Esophagus (tissue), 2 donors: ENCODE measurements around the gene GGA1. TPM values are rescaled to one million over a fixed set of nuclear protein-coding genes. Genes with fewer than 3 reads are reported as not detected.
"Not testable (repeated sequence)": the region's sequence is repeated elsewhere in the genome, so short reads cannot be mapped to it uniquely, and the experiment has no call there.

Experiments used
- H3K27ac ChIP-seq, 2 donors: one replicate each; pipeline ENCODE4 v1.5.1; 2013; ENCODE audit warnings: low read depth in 2 of 2, mild to moderate bottlenecking in 2 of 2, inconsistent platforms in 1 of 2, low read length in 1 of 2, moderate library complexity in 1 of 2
- H3K27me3 ChIP-seq, 2 donors: one replicate each; pipeline ENCODE4 v1.6.1; 2013; ENCODE audit warnings: low read length in 2 of 2, control low read depth in 1 of 2, mild to moderate bottlenecking in 1 of 2; ENCODE audit not compliant: insufficient read depth in 2 of 2, control insufficient read depth in 1 of 2
- H3K36me3 ChIP-seq, 2 donors: one replicate each; pipeline ENCODE4 v1.6.1; 2013; ENCODE audit warnings: low read length in 1 of 2; ENCODE audit not compliant: control insufficient read depth in 2 of 2, insufficient read depth in 2 of 2
- H3K4me1 ChIP-seq, 2 donors: one replicate each; pipeline ENCODE4 v1.6.1; 2013; ENCODE audit warnings: low read length in 1 of 2; ENCODE audit not compliant: control insufficient read depth in 2 of 2, insufficient read depth in 2 of 2
- H3K4me3 ChIP-seq, 2 donors: one replicate each; pipeline ENCODE4 v1.5.1; 2013; ENCODE audit warnings: low read length in 2 of 2, mild to moderate bottlenecking in 2 of 2, low read depth in 1 of 2, moderate library complexity in 1 of 2
- H3K9me3 ChIP-seq, 2 donors: one replicate each; pipeline ENCODE4 v1.6.1; 2013; ENCODE audit warnings: mild to moderate bottlenecking in 2 of 2, low read depth in 1 of 2, low read length in 1 of 2, moderate library complexity in 1 of 2; ENCODE audit not compliant: control insufficient read depth in 2 of 2, insufficient read depth in 1 of 2
- WGBS, 2 donors: extraction: QIAGEN DNeasy Blood & Tissue Kit; methylation state at CpG; one replicate each; pipeline ENCODE4 v1.1.7; 2013; 5-methylcytosine and 5-hydroxymethylcytosine counted together
- polyA plus RNA-seq, 2 donors: library from polyadenylated mRNA; stranded (reverse); fragments of 200-250 nt; gene quantifications; one replicate each; pipeline ENCODE4 v1.2.3, GENCODE V29; 2013
- donor health status: healthy with polysubstance abuse.
- donor health status: Bipolar disorder and iron deficiency.

Gene GGA1
- polyA plus RNA-seq, 2 donors, result 34.2 to 55.6 TPM

DNA sequence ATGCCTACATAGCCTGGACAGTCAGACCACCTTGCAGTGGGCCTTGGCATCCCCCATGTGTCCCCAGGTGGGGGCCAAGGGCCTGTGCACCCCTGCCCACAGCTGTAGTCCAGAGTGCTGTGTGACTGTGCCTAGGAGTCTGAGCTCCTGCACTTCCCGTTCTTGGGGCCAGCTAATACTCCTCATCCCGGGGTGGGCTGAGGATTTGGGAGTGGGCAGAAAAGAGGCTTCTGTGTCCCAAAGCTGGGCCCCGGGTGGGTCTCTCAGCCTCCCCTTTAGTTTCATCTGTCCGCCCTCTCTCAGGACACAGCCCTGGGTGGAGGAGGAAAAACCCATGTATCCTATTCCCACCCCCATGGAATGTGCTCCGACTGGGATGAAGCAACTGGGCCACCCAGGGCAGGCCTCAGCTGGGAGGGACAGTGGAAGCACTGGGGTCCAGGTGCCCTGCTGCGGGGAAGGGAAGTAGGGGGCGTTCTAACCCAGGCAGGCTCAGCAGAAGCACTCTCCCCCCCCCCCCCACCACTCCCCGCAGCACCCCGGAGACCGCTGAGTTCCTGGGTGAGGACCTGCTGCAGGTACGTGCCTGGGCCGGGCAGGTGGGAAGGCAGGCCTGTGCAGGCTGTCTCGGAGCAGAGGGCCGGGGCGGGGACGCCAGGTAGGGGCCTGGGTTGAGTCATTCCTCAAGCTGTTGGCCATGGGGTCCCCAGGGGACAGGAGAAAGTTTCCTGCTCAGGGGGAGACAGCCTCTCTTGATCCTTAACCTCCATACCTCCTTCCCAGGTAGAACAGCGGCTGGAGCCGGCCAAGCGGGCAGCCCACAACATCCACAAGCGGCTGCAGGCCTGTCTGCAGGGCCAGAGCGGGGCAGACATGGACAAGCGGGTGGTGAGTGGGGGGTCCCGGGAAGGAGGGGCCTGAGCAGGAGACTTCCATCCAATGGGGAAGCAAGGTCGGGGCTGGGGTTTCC lies 32.2 kb downstream of the GGA1 start:
- H3K4me3 ChIP-seq, result peak overlapping the region; percentile 64 to 86
- H3K27ac ChIP-seq, result peak overlapping the region; percentile 85 to 94

DNA sequence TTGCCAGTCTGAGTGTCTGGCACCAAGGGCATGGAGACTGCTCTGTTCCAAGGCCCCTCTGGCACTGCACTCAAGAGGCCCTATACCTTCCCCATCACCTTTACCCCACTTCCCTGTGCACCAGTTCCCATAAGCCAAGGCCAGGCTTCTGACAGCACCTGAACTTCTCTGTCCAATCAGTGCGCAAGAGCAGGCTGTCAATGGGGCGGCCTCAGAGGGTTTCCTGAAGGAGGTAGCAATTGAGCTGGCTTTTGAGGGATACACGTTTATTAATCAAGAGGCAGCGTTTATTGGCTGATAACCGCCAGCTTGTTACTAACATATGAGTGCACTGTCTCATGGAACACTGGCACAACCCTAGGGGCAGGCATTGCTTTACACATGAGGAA lies 32.9 kb downstream of the GGA1 start:
- 67 to 73% methylated on average over 5 of the region's 5 CpGs for WGBS, 2 donors
- no peaks in the 10 kb centered on the region for H3K9me3 ChIP-seq
- H3K36me3 ChIP-seq, result peaks cover 0 to 25% of the 10 kb centered on the region in 2 donors
- peak overlapping the region; percentile 85 to 94 for H3K27ac ChIP-seq
- peak overlapping the region; percentile 64 to 86 for H3K4me3 ChIP-seq
- H3K4me1 ChIP-seq, result peaks cover 0 to 33% of the 10 kb centered on the region in 2 donors
- no peaks in the 10 kb centered on the region for H3K27me3 ChIP-seq

More for the DNA sequence above, 32.2 kb downstream of the GGA1 start:
- peaks cover 0 to 24% of the 10 kb centered on the region in 2 donors for H3K36me3 ChIP-seq
- no peaks in the 10 kb centered on the region for H3K9me3 ChIP-seq
- 47 to 51% methylated on average over 23 to 24 of the region's 24 CpGs for WGBS, 2 donors
- H3K27me3 ChIP-seq, result no peaks in the 10 kb centered on the region
- H3K4me1 ChIP-seq, result peaks cover 0 to 33% of the 10 kb centered on the region in 2 donors

DNA sequence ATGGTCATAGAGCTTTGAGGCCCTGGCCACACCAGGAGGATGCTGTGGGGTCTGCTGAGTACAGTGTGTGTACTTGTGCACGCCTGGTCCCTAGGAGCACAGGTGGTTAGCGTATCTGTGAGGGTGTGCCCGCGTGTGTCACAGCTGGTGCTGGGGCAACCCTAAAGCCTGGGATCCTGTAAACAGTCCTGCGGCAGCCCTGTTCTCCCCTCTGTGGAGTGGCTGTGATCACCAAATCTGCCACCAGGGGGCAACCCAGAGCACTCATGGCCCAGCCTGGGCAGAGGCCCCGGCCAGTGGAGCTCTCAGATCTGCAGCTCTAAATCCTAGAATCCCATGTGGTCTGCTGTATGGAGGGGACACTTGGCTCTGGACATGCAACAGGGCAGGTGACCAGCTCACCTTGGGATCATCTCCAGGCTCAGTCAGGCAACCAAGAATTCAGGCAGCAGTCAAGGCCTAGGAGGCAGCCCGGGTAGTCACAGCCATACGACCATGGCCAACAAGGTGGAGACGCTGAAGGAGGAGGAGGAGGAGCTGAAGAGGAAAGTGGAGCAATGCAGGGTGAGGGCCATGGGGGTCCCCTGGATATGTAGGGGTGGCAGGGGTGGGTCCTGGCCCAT lies 34.7 kb downstream of the GGA1 start:
- H3K27me3 ChIP-seq, result no peaks in the 10 kb centered on the region
- H3K4me1 ChIP-seq, result peaks cover 0 to 24% of the 10 kb centered on the region in 2 donors
- WGBS, 2 donors, result 22 to 23% methylated on average over 9 of the region's 9 CpGs
- H3K36me3 ChIP-seq, result peaks cover 0 to 33% of the 10 kb centered on the region in 2 donors
- H3K4me3 ChIP-seq, result no peak overlapping the region
- H3K27ac ChIP-seq, result peak overlapping the region in 1 of 2 donors; percentile 51
- H3K9me3 ChIP-seq, result no peaks in the 10 kb centered on the region

DNA sequence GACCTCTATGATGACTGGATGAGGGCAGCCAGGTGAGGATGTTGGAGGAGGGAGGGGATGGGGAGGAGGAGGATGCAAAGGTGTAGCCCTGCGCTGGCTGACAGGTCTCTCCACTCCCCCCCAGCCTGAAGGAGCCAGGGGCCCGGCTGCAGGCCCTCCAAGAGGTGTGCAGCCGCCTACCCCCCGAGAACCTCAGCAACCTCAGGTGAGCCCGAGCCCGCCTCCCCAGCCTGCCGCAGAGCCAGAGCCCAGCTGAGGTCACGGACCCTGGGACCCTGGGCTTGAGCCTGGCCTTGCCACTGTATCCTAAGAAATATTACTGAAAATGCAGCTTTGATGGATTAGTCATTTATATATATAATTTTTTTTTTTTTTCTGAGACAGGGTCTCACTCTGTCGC lies 38.7 kb downstream of the GGA1 start:
- Histone ChIP-seq H3K27me3 (no peaks in the 10 kb centered on the region), H3K4me3 (no peak overlapping the region), H3K4me1 (peaks cover 0 to 9% of the 10 kb centered on the region in 2 donors), H3K9me3 (no peaks in the 10 kb centered on the region), H3K36me3 (peaks cover 0 to 46% of the 10 kb centered on the region in 2 donors), H3K27ac (peak overlapping the region; percentile 13 to 85)
- 90 to 94% methylated on average over 8 to 9 of the region's 9 CpGs for WGBS, 2 donors

DNA sequence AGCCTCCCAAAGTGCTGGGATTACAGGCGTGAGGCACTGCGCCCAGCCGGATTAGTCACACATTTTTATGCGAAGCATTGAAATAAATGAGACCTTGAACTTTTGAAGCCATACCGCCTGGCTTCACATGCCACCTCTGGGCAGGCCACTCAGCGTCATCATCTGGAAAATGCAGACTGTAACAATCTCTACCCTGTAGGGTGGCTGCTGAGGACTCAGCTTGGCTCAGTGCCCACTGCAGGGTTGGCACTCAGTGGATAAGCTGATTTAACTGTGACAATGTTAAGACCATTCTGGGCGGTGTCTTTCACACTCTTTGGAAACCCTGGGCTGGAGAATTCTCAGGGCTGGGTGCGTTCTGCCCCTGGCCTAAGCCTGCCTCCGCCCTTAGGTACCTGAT lies 39.3 kb downstream of the GGA1 start:
- Histone ChIP-seq H3K36me3 (peaks cover 0 to 44% of the 10 kb centered on the region in 2 donors), H3K4me3 (no peak overlapping the region), H3K9me3 (no peaks in the 10 kb centered on the region), H3K27me3 (no peaks in the 10 kb centered on the region), H3K4me1 (peaks cover 0 to 8% of the 10 kb centered on the region in 2 donors), H3K27ac (peak overlapping the region; percentile 80 to 82)
- 50% methylated on average over 9 of the region's 9 CpGs for WGBS, 2 donors

DNA sequence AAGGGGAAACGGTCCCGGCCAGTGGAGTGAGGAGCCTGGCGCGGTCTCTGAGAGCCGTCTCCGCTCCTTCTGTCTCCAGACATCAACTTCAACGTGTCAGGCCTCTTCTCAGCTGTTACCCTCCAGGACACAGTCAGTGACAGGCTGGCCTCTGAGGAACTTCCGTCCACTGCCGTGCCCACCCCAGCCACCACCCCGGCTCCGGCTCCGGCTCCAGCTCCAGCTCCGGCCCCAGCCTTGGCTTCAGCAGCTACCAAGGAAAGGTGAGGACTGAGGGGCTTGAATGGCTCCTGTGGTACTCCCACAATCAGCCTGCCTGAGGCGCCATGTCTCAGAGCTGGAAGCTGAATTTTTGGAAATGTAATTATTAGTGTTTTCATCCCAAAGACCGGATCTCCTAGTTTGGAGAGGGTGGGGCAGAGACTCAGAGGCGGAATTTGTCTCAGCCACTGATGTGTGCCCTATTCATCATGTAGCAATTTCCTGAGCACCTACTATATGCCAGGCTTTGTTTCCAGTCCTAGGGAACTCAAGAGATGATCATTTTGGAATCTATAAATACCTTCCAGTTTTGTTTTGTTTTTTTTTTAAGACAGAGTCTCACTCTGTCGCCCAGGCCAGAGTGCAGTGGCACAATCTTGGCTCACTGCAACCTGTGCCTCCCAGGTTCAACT lies 42.0 kb downstream of the GGA1 start:
- H3K4me3 ChIP-seq, result no peak overlapping the region
- H3K27me3 ChIP-seq, result no peaks in the 10 kb centered on the region
- 94 to 96% methylated on average over 17 of the region's 17 CpGs for WGBS, 2 donors
- peaks cover 0 to 3% of the 10 kb centered on the region in 2 donors for H3K4me1 ChIP-seq
- H3K27ac ChIP-seq, result no peak overlapping the region
- no peaks in the 10 kb centered on the region for H3K9me3 ChIP-seq
- H3K36me3 ChIP-seq, result peaks cover 4 to 39% of the 10 kb centered on the region in 2 donors

DNA sequence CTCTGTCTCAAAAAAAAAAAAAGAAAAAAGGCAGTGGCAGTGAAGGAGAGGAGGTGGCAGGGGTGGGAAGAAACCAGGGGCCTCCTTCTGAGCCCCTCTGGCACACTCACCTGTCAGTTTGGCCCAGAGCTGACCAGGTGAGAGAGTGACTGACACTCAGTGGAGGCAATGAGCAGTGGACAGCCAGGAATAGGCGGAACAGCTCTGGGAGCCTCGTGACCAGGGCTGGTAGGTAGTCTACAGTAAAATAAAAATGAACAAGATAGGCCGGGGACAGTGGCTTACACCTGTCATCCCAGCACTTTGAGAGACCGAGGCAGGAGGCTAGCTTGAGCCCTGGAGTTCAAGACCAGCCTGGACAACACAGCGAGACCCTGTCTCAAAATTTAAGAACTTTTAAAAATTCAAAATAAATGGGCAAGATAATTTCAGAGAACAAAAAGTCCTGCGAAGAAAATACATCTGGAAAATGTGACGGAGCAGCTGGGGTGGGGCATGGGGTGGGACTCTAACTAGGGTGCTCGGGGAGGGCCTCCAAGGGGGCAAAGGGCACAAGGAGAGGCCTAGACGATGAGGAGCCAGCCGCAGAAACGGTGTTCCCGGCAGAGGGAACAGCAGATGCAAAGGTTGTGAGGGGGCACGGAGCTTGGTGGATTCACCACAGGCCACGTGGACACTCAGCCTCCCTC lies 46.1 kb downstream of the GGA1 start:
- Histone ChIP-seq H3K4me1 (peaks cover 0 to 7% of the 10 kb centered on the region in 2 donors), H3K4me3 (no peak overlapping the region), H3K36me3 (peaks cover 4 to 26% of the 10 kb centered on the region in 2 donors), H3K9me3 (no peaks in the 10 kb centered on the region), H3K27me3 (no peaks in the 10 kb centered on the region), H3K27ac (no peak overlapping the region)
- 81 to 89% methylated on average over 14 of the region's 14 CpGs for WGBS, 2 donors

DNA sequence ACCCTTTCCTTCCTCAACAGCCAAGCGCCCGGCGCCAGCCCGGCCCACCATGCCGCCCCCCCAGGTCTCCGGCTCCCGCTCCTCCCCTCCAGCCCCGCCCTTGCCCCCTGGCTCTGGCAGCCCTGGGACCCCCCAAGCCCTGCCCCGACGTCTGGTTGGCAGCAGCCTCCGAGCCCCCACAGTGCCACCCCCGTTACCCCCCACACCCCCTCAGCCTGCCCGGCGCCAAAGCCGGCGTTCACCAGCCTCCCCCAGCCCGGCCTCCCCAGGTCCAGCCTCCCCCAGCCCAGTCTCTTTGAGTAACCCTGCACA lies 46.6 kb downstream of the GGA1 start:
- Histone ChIP-seq H3K36me3 (peaks cover 4 to 22% of the 10 kb centered on the region in 2 donors), H3K27ac (no peak overlapping the region), H3K4me1 (peaks cover 0 to 10% of the 10 kb centered on the region in 2 donors), H3K4me3 (no peak overlapping the region), H3K9me3 (no peaks in the 10 kb centered on the region), H3K27me3 (no peaks in the 10 kb centered on the region)
- 73 to 84% methylated on average over 9 to 17 of the region's 17 CpGs for WGBS, 2 donors

DNA sequence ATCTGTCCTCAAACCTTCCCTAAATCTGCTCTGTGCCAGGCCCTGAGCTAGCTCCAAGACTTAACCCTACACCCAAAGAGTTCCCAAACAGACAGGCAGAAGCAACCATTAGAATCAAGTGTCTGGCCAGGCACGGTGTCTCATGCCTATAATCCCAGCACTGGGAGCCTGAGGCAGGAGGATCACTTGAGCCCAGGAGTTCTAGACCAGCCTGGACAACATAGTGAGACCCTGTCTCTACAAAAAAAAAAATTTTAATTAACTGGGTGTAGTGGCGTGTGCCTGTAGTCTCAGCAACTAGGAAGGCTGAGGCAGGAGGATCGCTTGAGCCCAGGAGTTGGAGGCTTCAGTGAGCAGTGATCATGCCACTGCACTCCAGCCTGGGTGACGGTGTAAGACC lies 47.9 kb downstream of the GGA1 start:
- not testable (repeated sequence) for H3K4me3 ChIP-seq, H3K27ac ChIP-seq, H3K27me3 ChIP-seq, H3K9me3 ChIP-seq
- 95% methylated on average over 4 of the region's 4 CpGs for WGBS, 2 donors
- Histone ChIP-seq H3K4me1 (peaks cover 0 to 17% of the 10 kb centered on the region in 2 donors), H3K36me3 (peaks cover 4 to 13% of the 10 kb centered on the region in 2 donors)
